ENCODE results near the gene COL1A1. TPM values are rescaled to one million over a fixed set of nuclear protein-coding genes. Genes with fewer than 3 reads are reported as not detected.

Gene COL1A1
- total RNA-seq, 1 experiment from 2014 or later: 5.5 TPM

DNA sequence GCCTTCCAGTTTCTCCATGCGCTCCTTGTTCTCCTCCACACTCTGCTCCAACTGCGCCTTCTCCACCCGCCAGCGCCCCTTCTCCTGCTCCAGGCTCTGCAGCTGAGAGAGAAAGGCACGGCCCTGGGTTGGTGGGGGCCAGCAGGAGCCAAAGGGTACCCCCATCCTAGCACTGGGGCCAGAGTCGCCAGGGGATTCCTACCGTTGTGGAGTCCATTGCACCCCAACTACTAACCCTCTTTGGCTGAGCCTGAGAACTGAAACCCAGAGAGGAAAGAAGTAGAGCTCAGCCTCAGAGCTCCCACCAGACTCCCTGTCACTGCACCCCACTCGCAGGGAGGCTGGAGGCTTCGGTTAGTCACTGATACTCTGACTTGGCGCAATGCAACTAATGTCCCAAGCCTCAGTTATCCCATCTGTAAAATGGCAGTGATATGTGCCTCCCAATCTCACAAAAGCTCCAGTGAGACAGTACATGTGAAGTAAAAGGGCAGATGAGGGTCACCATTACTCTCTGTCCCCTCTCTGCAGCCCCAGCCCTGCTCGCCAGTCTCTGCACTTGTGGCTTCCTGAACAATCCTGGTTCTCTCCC lies 65.2 kb downstream of the COL1A1 start:
- H3K27me3 Mint-ChIP-seq (ENCODE audit: unreplicated experiment): peaks cover 9% of the 10 kb centered on the region
- H3K4me1 Mint-ChIP-seq (ENCODE audit: low read depth, unreplicated experiment): peaks cover 8% of the 10 kb centered on the region
- no peak overlapping the region for H3K4me3 Mint-ChIP-seq (ENCODE audit: low read depth, unreplicated experiment)
- no TSS peak for BruUV-seq (replicated peaks)
- TF ChIP-seq, protein P1, sequence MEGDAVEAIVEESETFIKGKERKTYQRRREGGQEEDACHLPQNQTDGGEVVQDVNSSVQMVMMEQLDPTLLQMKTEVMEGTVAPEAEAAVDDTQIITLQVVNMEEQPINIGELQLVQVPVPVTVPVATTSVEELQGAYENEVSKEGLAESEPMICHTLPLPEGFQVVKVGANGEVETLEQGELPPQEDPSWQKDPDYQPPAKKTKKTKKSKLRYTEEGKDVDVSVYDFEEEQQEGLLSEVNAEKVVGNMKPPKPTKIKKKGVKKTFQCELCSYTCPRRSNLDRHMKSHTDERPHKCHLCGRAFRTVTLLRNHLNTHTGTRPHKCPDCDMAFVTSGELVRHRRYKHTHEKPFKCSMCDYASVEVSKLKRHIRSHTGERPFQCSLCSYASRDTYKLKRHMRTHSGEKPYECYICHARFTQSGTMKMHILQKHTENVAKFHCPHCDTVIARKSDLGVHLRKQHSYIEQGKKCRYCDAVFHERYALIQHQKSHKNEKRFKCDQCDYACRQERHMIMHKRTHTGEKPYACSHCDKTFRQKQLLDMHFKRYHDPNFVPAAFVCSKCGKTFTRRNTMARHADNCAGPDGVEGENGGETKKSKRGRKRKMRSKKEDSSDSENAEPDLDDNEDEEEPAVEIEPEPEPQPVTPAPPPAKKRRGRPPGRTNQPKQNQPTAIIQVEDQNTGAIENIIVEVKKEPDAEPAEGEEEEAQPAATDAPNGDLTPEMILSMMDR (IDR thresholded peaks at IDR 0.05; ENCODE audit: unreplicated experiment): no peak
- intact Hi-C loops (cut with micrococcal nuclease; ENCODE audit: unreplicated experiment): no loop called here
- H3K9me3 Mint-ChIP-seq (ENCODE audit: low read depth, unreplicated experiment): no peaks in the 10 kb centered on the region
- DNase-seq: no peak
- no peak overlapping the region for H3K27ac Mint-ChIP-seq (ENCODE audit: unreplicated experiment)
- H3K36me3 Mint-ChIP-seq (ENCODE audit: insufficient read depth, unreplicated experiment): peaks cover 63% of the 10 kb centered on the region
- CTCF ChIA-PET: interaction anchor here (0.6 to 1.5 kb wide), 4 partner anchors 12 to 56 kb away, joined by 3 to 7 read pairs (median 4); no protein-coding TSS in a partner anchor

DNA sequence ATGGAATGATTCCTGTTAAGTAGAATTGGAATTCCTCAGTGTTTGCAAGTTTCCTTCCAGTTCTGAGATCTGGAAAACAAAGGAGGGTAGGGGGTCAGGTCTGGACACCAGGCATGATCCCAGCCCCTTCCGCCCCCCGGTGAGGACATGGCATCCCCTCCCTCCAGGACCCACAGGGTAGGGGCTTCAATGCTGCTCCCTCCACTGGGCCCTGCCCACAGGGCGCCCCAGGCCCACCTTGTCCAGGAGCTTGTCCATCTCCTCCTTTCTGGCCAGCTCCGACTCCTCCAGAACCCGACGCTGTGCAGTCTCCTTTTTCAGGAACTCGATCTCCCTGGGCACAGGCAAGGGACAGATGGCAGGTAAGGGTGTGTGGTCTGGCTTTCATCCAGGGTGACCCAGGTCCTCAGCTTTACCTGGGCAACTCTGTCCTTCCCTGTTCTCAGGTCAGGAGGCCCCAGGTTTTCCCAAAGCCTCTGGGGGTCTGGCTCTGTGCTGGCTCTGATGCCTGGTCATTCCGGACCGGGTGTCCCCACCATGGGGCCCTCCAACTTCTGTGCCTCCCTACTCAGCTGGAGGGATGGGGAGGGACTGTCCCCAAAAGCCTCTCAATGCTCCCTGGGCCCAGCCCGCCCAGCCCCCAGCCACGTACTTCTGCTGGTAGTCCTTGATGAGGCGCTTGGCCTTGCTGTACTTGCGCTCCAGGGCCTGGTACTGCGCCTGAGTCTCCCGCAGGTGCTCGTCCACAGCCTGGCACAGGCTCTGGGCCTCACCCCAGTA lies 65.9 kb downstream of the COL1A1 start:
- H3K4me3 Mint-ChIP-seq (ENCODE audit: low read depth, unreplicated experiment): no peak overlapping the region
- no peak for DNase-seq
- intact Hi-C loops (cut with micrococcal nuclease; ENCODE audit: unreplicated experiment): no loop called here
- CTCF ChIA-PET: interaction anchor here (1.2 to 1.5 kb wide), 3 partner anchors 13 to 23 kb away, joined by 3 to 7 read pairs (median 4); no protein-coding TSS in a partner anchor
- peaks cover 8% of the 10 kb centered on the region for H3K4me1 Mint-ChIP-seq (ENCODE audit: low read depth, unreplicated experiment)
- H3K27ac Mint-ChIP-seq (ENCODE audit: unreplicated experiment): peak overlapping the region; percentile 37
- peaks cover 16% of the 10 kb centered on the region for H3K27me3 Mint-ChIP-seq (ENCODE audit: unreplicated experiment)
- BruUV-seq (replicated peaks): no TSS peak
- H3K9me3 Mint-ChIP-seq (ENCODE audit: low read depth, unreplicated experiment): no peaks in the 10 kb centered on the region
- TF ChIP-seq, protein P1 (IDR thresholded peaks at IDR 0.05; ENCODE audit: unreplicated experiment): no peak
- peaks cover 56% of the 10 kb centered on the region for H3K36me3 Mint-ChIP-seq (ENCODE audit: insufficient read depth, unreplicated experiment)

DNA sequence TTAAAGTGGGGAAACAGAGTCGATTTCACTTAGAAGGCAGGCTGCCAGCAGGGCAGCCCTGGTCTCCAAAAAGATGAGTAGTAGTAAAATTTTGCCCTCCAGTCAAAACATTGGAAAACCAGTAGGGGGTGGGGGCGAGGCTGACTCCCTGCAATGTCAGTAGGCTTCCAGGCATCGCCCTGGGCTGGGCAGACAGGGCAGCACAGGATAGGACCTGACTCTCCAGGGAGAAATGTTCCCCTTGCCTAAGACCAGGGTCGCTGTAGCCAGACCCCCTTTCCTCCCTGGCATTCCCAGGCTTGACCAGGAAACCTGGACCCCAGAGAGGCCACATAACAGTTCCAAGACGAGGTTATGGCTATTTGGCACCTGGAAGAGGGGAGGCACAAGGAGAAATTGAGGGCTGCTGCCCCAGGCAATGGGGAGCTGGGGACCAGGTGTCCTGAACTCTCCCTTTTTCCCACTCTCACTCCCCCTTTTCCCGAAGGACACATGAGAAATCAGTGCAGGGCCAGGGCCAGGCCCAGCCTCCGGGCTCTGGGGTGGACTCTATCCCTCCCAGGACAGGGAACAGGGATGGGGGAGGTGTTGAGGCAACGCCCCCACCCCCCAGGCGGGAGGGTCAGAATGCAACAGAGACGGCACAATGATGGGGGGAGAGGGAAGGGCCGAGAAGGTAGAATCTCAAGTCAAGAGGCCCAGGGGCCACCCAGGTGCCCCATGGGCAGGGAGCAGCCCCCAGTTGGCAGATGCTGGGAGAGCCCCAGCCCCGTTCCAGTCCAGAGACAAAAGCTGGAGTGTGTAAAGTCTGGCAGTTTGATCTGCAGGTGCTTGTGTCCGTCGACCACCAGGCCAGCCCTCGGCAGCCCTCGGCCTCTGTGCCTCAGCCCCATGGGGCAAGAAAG lies 67.0 kb downstream of the COL1A1 start:
- intact Hi-C loops (cut with micrococcal nuclease; ENCODE audit: unreplicated experiment): no loop called here
- peaks cover 13% of the 10 kb centered on the region for H3K4me1 Mint-ChIP-seq (ENCODE audit: low read depth, unreplicated experiment)
- peaks cover 26% of the 10 kb centered on the region for H3K27me3 Mint-ChIP-seq (ENCODE audit: unreplicated experiment)
- no peak overlapping the region for H3K27ac Mint-ChIP-seq (ENCODE audit: unreplicated experiment)
- TSS peak; percentile 53 for BruUV-seq (replicated peaks)
- H3K9me3 Mint-ChIP-seq (ENCODE audit: low read depth, unreplicated experiment): no peaks in the 10 kb centered on the region
- H3K4me3 Mint-ChIP-seq (ENCODE audit: low read depth, unreplicated experiment): no peak overlapping the region
- DNase-seq: peak; percentile 29
- TF ChIP-seq, protein P1 (IDR thresholded peaks at IDR 0.05; ENCODE audit: unreplicated experiment): no peak
- CTCF ChIA-PET: no interaction called here
- H3K36me3 Mint-ChIP-seq (ENCODE audit: insufficient read depth, unreplicated experiment): peaks cover 46% of the 10 kb centered on the region

DNA sequence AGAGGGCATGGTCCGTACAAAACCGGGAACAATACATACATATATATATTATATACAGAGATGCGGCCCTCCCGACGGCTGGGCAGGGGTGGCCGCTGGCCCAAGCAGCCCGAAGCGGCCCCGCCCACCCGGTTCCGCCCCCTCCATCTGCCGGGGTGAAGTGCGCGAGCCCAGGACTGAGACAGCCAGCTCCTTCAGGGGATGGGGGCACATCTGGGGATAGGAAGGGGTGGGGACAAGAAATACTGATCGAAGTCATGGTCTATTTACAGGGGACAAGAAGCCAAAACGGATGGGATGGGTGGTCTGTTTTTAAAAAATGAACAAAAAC lies 67.7 kb downstream of the COL1A1 start:
- H3K4me3 Mint-ChIP-seq (ENCODE audit: low read depth, unreplicated experiment): no peak overlapping the region

More for the DNA sequence above, 67.7 kb downstream of the COL1A1 start:
- TF ChIP-seq, protein P1 (IDR thresholded peaks at IDR 0.05; ENCODE audit: unreplicated experiment): no peak
- intact Hi-C loops (cut with micrococcal nuclease; ENCODE audit: unreplicated experiment): no loop called here
- Mint-ChIP-seq H3K36me3 (ENCODE audit: insufficient read depth, unreplicated experiment) (peaks cover 42% of the 10 kb centered on the region), H3K4me1 (ENCODE audit: low read depth, unreplicated experiment) (peaks cover 20% of the 10 kb centered on the region), H3K27ac (ENCODE audit: unreplicated experiment) (no peak overlapping the region), H3K27me3 (ENCODE audit: unreplicated experiment) (peaks cover 33% of the 10 kb centered on the region), H3K9me3 (ENCODE audit: low read depth, unreplicated experiment) (no peaks in the 10 kb centered on the region)
- no TSS peak for BruUV-seq (replicated peaks)
- DNase-seq: no peak
- CTCF ChIA-PET: no interaction called here
